Astrocyte (in vitro differentiated cells and primary cell): ENCODE data around the gene GTF2H2C. TPM values are rescaled to one million over a fixed set of nuclear protein-coding genes. Genes with fewer than 3 reads are reported as not detected.
A peak's percentile ranks its signal among the peaks of the same experiment; 100 is the strongest.
"Not testable (repeated sequence)": the region's sequence is repeated elsewhere in the genome, so short reads cannot be mapped to it uniquely, and the experiment has no call there.

Experiments used
- DNase-seq: peaks from one replicate; pipeline ENCODE4 v3.0.0-alpha.2; 2010; ENCODE audit warnings: low read depth
- FAIRE-seq: peaks from 2 replicates; lab custom pipeline; 2011; peaks lifted over from hg19 to GRCh38; lab: Jason Lieb, UNC
- H2AFZ ChIP-seq: 2 replicates; pipeline ENCODE4 v1.6.0; 2012; ENCODE audit warnings: low read depth, low read length, inconsistent platforms
- H3K27ac ChIP-seq: 2 replicates; pipeline ENCODE4 v1.5.1; 2011; ENCODE audit warnings: low read depth, low read length, inconsistent platforms
- H3K27me3 ChIP-seq: 2 replicates; pipeline ENCODE4 v1.6.0; 2011; ENCODE audit warnings: low read length, inconsistent platforms; ENCODE audit not compliant: insufficient read depth
- H3K36me3 ChIP-seq: 2 replicates; pipeline ENCODE4 v1.5.1; 2011; ENCODE audit warnings: low read length, inconsistent platforms; ENCODE audit not compliant: insufficient read depth
- H3K4me1 ChIP-seq: 2 replicates; pipeline ENCODE4 v1.5.1; 2011; ENCODE audit warnings: low read length, inconsistent platforms; ENCODE audit not compliant: insufficient read depth
- H3K4me2 ChIP-seq: 2 replicates; pipeline ENCODE4 v1.6.0; 2012; ENCODE audit warnings: low read length, inconsistent platforms
- H3K4me3 ChIP-seq: 2 replicates; pipeline ENCODE4 v1.5.1; 2011; ENCODE audit warnings: low read depth, mild to moderate bottlenecking, low read length, inconsistent platforms; ENCODE audit not compliant: insufficient read depth
- H3K79me2 ChIP-seq: 2 replicates; pipeline ENCODE4 v1.6.0; 2012; ENCODE audit warnings: mild to moderate bottlenecking, low read length, inconsistent platforms; ENCODE audit not compliant: insufficient read depth
- H3K9ac ChIP-seq: 2 replicates; pipeline ENCODE4 v1.6.0; 2012; ENCODE audit warnings: mild to moderate bottlenecking, low read length, inconsistent platforms
- H3K9me3 ChIP-seq: 2 replicates; pipeline ENCODE4 v1.5.1; 2012; ENCODE audit warnings: low read depth, mild to moderate bottlenecking, low read length, inconsistent platforms; ENCODE audit not compliant: insufficient read depth
- H4K20me1 ChIP-seq: 2 replicates; pipeline ENCODE4 v1.6.0; 2012; ENCODE audit warnings: low read length, inconsistent platforms; ENCODE audit not compliant: insufficient read depth
- H3K27ac Mint-ChIP-seq: one replicate; pipeline ENCODE4 v1.8.0; 2021; ENCODE audit warnings: mild to moderate bottlenecking, mixed read lengths; ENCODE audit not compliant: unreplicated experiment
- H3K27me3 Mint-ChIP-seq: one replicate; pipeline ENCODE4 v1.8.0; 2021; ENCODE audit warnings: low read depth, mixed read lengths; ENCODE audit not compliant: unreplicated experiment
- H3K36me3 Mint-ChIP-seq: one replicate; pipeline ENCODE4 v1.8.0; 2021; ENCODE audit warnings: low read depth, mixed read lengths; ENCODE audit not compliant: unreplicated experiment
- H3K4me1 Mint-ChIP-seq: one replicate; pipeline ENCODE4 v1.8.0; 2021; ENCODE audit warnings: low read depth, mixed read lengths; ENCODE audit not compliant: unreplicated experiment
- H3K4me3 Mint-ChIP-seq: one replicate; pipeline ENCODE4 v1.8.0; 2021; ENCODE audit warnings: mild to moderate bottlenecking, moderate library complexity, mixed read lengths; ENCODE audit not compliant: unreplicated experiment
- H3K9me3 Mint-ChIP-seq: one replicate; pipeline ENCODE4 v1.8.0; 2021; ENCODE audit warnings: mild to moderate bottlenecking, mixed read lengths; ENCODE audit not compliant: unreplicated experiment
- total RNA-seq: library from RNA; stranded (reverse); gene quantifications from 2 replicates; pipeline ENCODE4 v1.2.1, GENCODE V29; 2021

The GTF2H2C gene
- total RNA-seq, 1 donor from 2014 or later = 39.3 TPM

GRCh38 chr5:69542838-69543618 lies 17.0 kb upstream of the GTF2H2C start:
- H3K27ac Mint-ChIP-seq, H3K9ac ChIP-seq, H3K4me3 Mint-ChIP-seq, H3K27ac ChIP-seq, H3K4me2 ChIP-seq, H3K9me3 Mint-ChIP-seq, H3K4me1 Mint-ChIP-seq, H2AFZ ChIP-seq, H4K20me1 ChIP-seq, H3K4me3 ChIP-seq, H3K27me3 Mint-ChIP-seq, H3K36me3 Mint-ChIP-seq, DNase-seq, H3K9me3 ChIP-seq, H3K36me3 ChIP-seq, H3K79me2 ChIP-seq, H3K4me1 ChIP-seq, FAIRE-seq, H3K27me3 ChIP-seq: not testable (repeated sequence)

GRCh38 chr5:69544602-69545001 lies 15.4 kb upstream of the GTF2H2C start:
- not testable (repeated sequence) for H3K4me3 ChIP-seq, H3K27ac Mint-ChIP-seq, H2AFZ ChIP-seq, H3K9me3 ChIP-seq, H3K9ac ChIP-seq, H3K4me1 ChIP-seq, H3K27me3 Mint-ChIP-seq, H3K9me3 Mint-ChIP-seq, H3K36me3 Mint-ChIP-seq, H3K27ac ChIP-seq, H3K4me1 Mint-ChIP-seq, H3K79me2 ChIP-seq, H4K20me1 ChIP-seq, H3K27me3 ChIP-seq, H3K36me3 ChIP-seq, H3K4me2 ChIP-seq, FAIRE-seq, DNase-seq, H3K4me3 Mint-ChIP-seq

- DNase-seq = peak; percentile 10
- H3K36me3 Mint-ChIP-seq, H3K9me3 Mint-ChIP-seq, H2AFZ ChIP-seq, H3K36me3 ChIP-seq, H3K27me3 ChIP-seq, H3K79me2 ChIP-seq, H3K4me1 Mint-ChIP-seq, H3K9me3 ChIP-seq, H3K9ac ChIP-seq, H3K27ac Mint-ChIP-seq, H3K27me3 Mint-ChIP-seq, FAIRE-seq, H4K20me1 ChIP-seq, H3K4me1 ChIP-seq, H3K27ac ChIP-seq: not testable (repeated sequence)
- Histone ChIP-seq H3K4me2 (peak overlapping the region; percentile 77), H3K4me3 (peak overlapping the region; percentile 52)
- peak overlapping the region; percentile 79 for H3K4me3 Mint-ChIP-seq
These were observed 818 bp downstream of the GTF2H2C start for GRCh38 chr5:69560587-69561431.

- DNase-seq, H4K20me1 ChIP-seq, H3K4me2 ChIP-seq, H3K27ac ChIP-seq, H3K4me3 Mint-ChIP-seq, H3K4me1 Mint-ChIP-seq, FAIRE-seq, H3K4me3 ChIP-seq, H3K36me3 ChIP-seq, H3K27me3 ChIP-seq, H3K9me3 Mint-ChIP-seq, H3K79me2 ChIP-seq, H3K4me1 ChIP-seq, H3K36me3 Mint-ChIP-seq, H3K27ac Mint-ChIP-seq, H3K9ac ChIP-seq, H3K9me3 ChIP-seq, H3K27me3 Mint-ChIP-seq, H2AFZ ChIP-seq: not testable (repeated sequence)
These were observed 6.2 kb downstream of the GTF2H2C start for GRCh38 chr5:69566172-69566571.

- not testable (repeated sequence) for DNase-seq, H3K4me1 ChIP-seq, H3K27ac Mint-ChIP-seq, FAIRE-seq, H3K4me1 Mint-ChIP-seq, H3K79me2 ChIP-seq, H3K36me3 ChIP-seq, H3K9me3 Mint-ChIP-seq, H3K9me3 ChIP-seq, H2AFZ ChIP-seq, H3K27ac ChIP-seq, H4K20me1 ChIP-seq, H3K9ac ChIP-seq, H3K36me3 Mint-ChIP-seq, H3K27me3 ChIP-seq, H3K4me3 Mint-ChIP-seq, H3K4me2 ChIP-seq, H3K4me3 ChIP-seq, H3K27me3 Mint-ChIP-seq
These were observed 8.1 kb downstream of the GTF2H2C start for GRCh38 chr5:69568072-69568471.

- H3K4me3 ChIP-seq, H3K36me3 ChIP-seq, H3K27me3 ChIP-seq, H3K36me3 Mint-ChIP-seq, H3K9ac ChIP-seq, H3K4me1 Mint-ChIP-seq, H4K20me1 ChIP-seq, H3K9me3 ChIP-seq, H2AFZ ChIP-seq, H3K27ac Mint-ChIP-seq, H3K4me3 Mint-ChIP-seq, H3K79me2 ChIP-seq, FAIRE-seq, H3K27me3 Mint-ChIP-seq, H3K4me2 ChIP-seq, H3K27ac ChIP-seq, H3K9me3 Mint-ChIP-seq, H3K4me1 ChIP-seq, DNase-seq: not testable (repeated sequence)
These were observed 23.4 kb downstream of the GTF2H2C start for GRCh38 chr5:69583356-69583755.
